GM21390 (cell line): ENCODE results near the gene MOB3B.

Experiments used
- ATAC-seq: cut with Tn5 transposase; IDR thresholded peaks from one replicate; pipeline ENCODE4 v1.9.1; 2021; ENCODE audit not compliant: unreplicated experiment

MOB3B gene

GRCh38 chr9:27394826-27395201 lies 134.8 kb downstream of the MOB3B start:
- no peak for ATAC-seq

- no peak for ATAC-seq
Observed at GRCh38 chr9:27394154-27394825, 135.3 kb downstream of the MOB3B start.

- no peak for ATAC-seq
Observed at GRCh38 chr9:27393054-27393846, 136.4 kb downstream of the MOB3B start.

- ATAC-seq: no peak
Observed at GRCh38 chr9:27392451-27392850, 137.2 kb downstream of the MOB3B start.

GRCh38 chr9:27391040-27391895 lies 138.3 kb downstream of the MOB3B start:
- no peak for ATAC-seq

GRCh38 chr9:27388150-27388549 lies 141.5 kb downstream of the MOB3B start:
- ATAC-seq: no peak

- no peak for ATAC-seq
Observed at GRCh38 chr9:27387722-27388121, 141.9 kb downstream of the MOB3B start.

- ATAC-seq: peak; percentile 52
Observed at GRCh38 chr9:27386571-27387091, 143.0 kb downstream of the MOB3B start.

GRCh38 chr9:27385606-27386322 lies 143.8 kb downstream of the MOB3B start:
- ATAC-seq: no peak

GRCh38 chr9:27384262-27385014 lies 145.2 kb downstream of the MOB3B start:
- no peak for ATAC-seq

GRCh38 chr9:27383524-27383923 lies 146.1 kb downstream of the MOB3B start:
- ATAC-seq: no peak

- no peak for ATAC-seq
Observed at GRCh38 chr9:27382975-27383374, 146.6 kb downstream of the MOB3B start.

- ATAC-seq: no peak
Observed at GRCh38 chr9:27382308-27382707, 147.3 kb downstream of the MOB3B start.

GRCh38 chr9:27379311-27380251 lies 150.0 kb downstream of the MOB3B start:
- no peak for ATAC-seq

GRCh38 chr9:27377811-27378456 lies 151.7 kb downstream of the MOB3B start:
- peak; percentile 84 for ATAC-seq

- peak; percentile 44 for ATAC-seq
Observed at GRCh38 chr9:27377147-27377807, 152.3 kb downstream of the MOB3B start.

- no peak for ATAC-seq
Observed at GRCh38 chr9:27373851-27374250, 155.8 kb downstream of the MOB3B start.

- ATAC-seq: no peak
Observed at GRCh38 chr9:27372615-27373014, 157.0 kb downstream of the MOB3B start.
